ENCODE measurements around the gene CDH4.

Gene CDH4

DNA sequence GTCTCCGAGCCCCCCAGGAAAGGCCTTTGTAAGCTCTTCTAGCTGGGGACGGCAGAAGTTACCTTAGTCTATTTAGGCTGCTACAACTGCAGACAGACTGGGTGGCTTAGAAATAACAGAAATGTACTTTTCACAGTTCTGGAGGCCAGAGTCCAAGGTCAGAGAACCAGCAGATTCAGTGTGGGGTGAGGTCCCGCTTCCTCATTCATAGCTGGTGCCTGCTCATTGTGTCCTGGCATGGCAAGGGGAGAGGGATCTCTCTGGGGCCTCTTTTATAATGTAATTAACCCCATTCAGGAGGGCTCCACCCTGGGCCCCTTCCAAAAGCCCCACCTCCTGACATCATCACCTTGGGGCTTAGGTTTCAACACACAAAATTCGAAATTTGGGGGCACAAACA lies 315.1 kb downstream of the CDH4 start:
- TF ChIP-seq CTCF (IDR thresholded peaks at IDR 0.05; ENCODE audit: insufficient read depth, low read length, missing control alignments) = no peak
- ChIA-PET CTCF (no interaction called here), POLR2A (no interaction called here)
- DNase-seq (ENCODE audit: low read depth, low spot score) = no peak
- no peak overlapping the region for H3K4me3 ChIP-seq (ENCODE audit: low read depth, low read length)

- CTCF ChIA-PET = interaction anchor here (0.7 kb wide), 1 partner anchor 10 kb away, joined by 3 read pairs; no protein-coding TSS in a partner anchor
- TF ChIP-seq CTCF (IDR thresholded peaks at IDR 0.05; ENCODE audit: insufficient read depth, low read length, missing control alignments) = no peak
- no peak overlapping the region for H3K4me3 ChIP-seq (ENCODE audit: low read depth, low read length)
- POLR2A ChIA-PET = no interaction called here
- DNase-seq (ENCODE audit: low read depth, low spot score) = no peak
Observed at GRCh38 chr20:61569825-61570224, 317.8 kb downstream of the CDH4 start.

- DNase-seq (ENCODE audit: low read depth, low spot score) = no peak
- no peak overlapping the region for H3K4me3 ChIP-seq (ENCODE audit: low read depth, low read length)
- no peak for TF ChIP-seq CTCF (IDR thresholded peaks at IDR 0.05; ENCODE audit: insufficient read depth, low read length, missing control alignments)
- ChIA-PET POLR2A (no interaction called here), CTCF (no interaction called here)
Observed at GRCh38 chr20:61570646-61571195, 318.7 kb downstream of the CDH4 start.

GRCh38 chr20:61571221-61571620 lies 319.2 kb downstream of the CDH4 start:
- TF ChIP-seq CTCF (IDR thresholded peaks at IDR 0.05; ENCODE audit: insufficient read depth, low read length, missing control alignments) = no peak
- ChIA-PET POLR2A (no interaction called here), CTCF (no interaction called here)
- no peak overlapping the region for H3K4me3 ChIP-seq (ENCODE audit: low read depth, low read length)
- DNase-seq (ENCODE audit: low read depth, low spot score) = no peak

GRCh38 chr20:61571916-61572711 lies 320.1 kb downstream of the CDH4 start:
- POLR2A ChIA-PET = no interaction called here
- H3K4me3 ChIP-seq (ENCODE audit: low read depth, low read length) = no peak overlapping the region
- DNase-seq (ENCODE audit: low read depth, low spot score) = no peak
- TF ChIP-seq CTCF (IDR thresholded peaks at IDR 0.05; ENCODE audit: insufficient read depth, low read length, missing control alignments) = no peak
- CTCF ChIA-PET = no interaction called here

GRCh38 chr20:61572789-61573188 lies 320.7 kb downstream of the CDH4 start:
- ChIA-PET POLR2A (no interaction called here), CTCF (interaction anchor here (0.6 kb wide), 1 partner anchor 150 kb away, joined by 3 read pairs; no protein-coding TSS in a partner anchor)
- no peak overlapping the region for H3K4me3 ChIP-seq (ENCODE audit: low read depth, low read length)
- no peak for TF ChIP-seq CTCF (IDR thresholded peaks at IDR 0.05; ENCODE audit: insufficient read depth, low read length, missing control alignments)
- DNase-seq (ENCODE audit: low read depth, low spot score) = no peak

All from AG04449 (cell line).